K562 (cell line): ENCODE data around the gene RAPGEF5. TPM values are rescaled to one million over a fixed set of nuclear protein-coding genes. Genes with fewer than 3 reads are reported as not detected.

Experiments
- ATAC-seq: fragments of 200-7000 bp; cut with Tn5 transposase; 3 replicates; pipeline ENCODE4 v1.9.1; 2020; ENCODE audit warnings: moderate library complexity
- BruUV-seq: library from RNA; stranded (reverse); fragments of 400-500 nt; replicated peaks from 2 replicates; lab custom pipeline; 2021; lab: Mats Ljungman, UMichigan
- CTCF ChIA-PET: fragments of 300-600 bp; formaldehyde crosslinking; extraction: SDS; loops from one replicate; lab custom pipeline; 2021; ENCODE audit warnings: low intra/inter-chr PET ratio; lab: Yijun Ruan, JAX
- POLR2A ChIA-PET: fragments of 300-600, 350-650 bp; sonication (Branson Sonifier 250); formaldehyde crosslinking; extraction: SDS; loops from one replicate; lab custom pipeline; 2021; ENCODE audit warnings: antibody characterized with exemption, inconsistent platforms; lab: Yijun Ruan, JAX
- DNase-seq, 4 experiments: peaks; one replicate each; pipeline versions ENCODE4 v3.0.0 to v3.0.0-alpha.2; 2011 to 2018; ENCODE audit warnings: low spot score in 3 of 4, mixed read lengths in 3 of 4; ENCODE audit errors: extremely low read depth in 1 of 4
- FAIRE-seq: peaks from 2 replicates; lab custom pipeline; 2011; peaks lifted over from hg19 to GRCh38; lab: Jason Lieb, UNC
- H2AFZ ChIP-seq: 2 replicates; pipeline ENCODE4 v1.6.0; 2011; ENCODE audit warnings: low read depth, low read length, control low read depth, inconsistent platforms
- H3K27ac ChIP-seq: fragments of 200-600 bp; 3 replicates; pipeline ENCODE4 v1.8.0; 2011; ENCODE audit warnings: low read depth, mild to moderate bottlenecking, control low read depth, inconsistent platforms, low read length, moderate library complexity, mixed read lengths; ENCODE audit errors: extremely low read depth
- H3K27me3 ChIP-seq, 2 experiments: fragments of 300-600 bp in 1 of 2; 2 replicates in 1 of 2; 3 replicates in 1 of 2; pipeline versions ENCODE4 v1.6.0 to v1.8.0; 2011; ENCODE audit warnings: inconsistent platforms in 2 of 2, low read length in 2 of 2, mild to moderate bottlenecking in 1 of 2, mixed read lengths in 1 of 2, moderate library complexity in 1 of 2; ENCODE audit not compliant: control insufficient read depth in 2 of 2, insufficient read depth in 2 of 2
- H3K36me3 ChIP-seq: fragments of 300-600 bp; 3 replicates; pipeline ENCODE4 v1.8.0; 2011; ENCODE audit warnings: mild to moderate bottlenecking, low read length, inconsistent platforms; ENCODE audit not compliant: control insufficient read depth, insufficient read depth
- H3K4me1 ChIP-seq, 2 experiments: fragments of 200-600 bp in 1 of 2; replicated peaks in 1 of 2; 2 replicates in 1 of 2; 3 replicates in 1 of 2; pipeline versions ENCODE4 v1.5.1 to v1.8.0; 2011; ENCODE audit warnings: inconsistent platforms in 2 of 2, low read length in 2 of 2, mild to moderate bottlenecking in 1 of 2, mixed read lengths in 1 of 2, moderate library complexity in 1 of 2; ENCODE audit not compliant: control insufficient read depth in 2 of 2, insufficient read depth in 2 of 2
- H3K4me2 ChIP-seq: 2 replicates; pipeline ENCODE4 v1.6.1; 2011; ENCODE audit warnings: low read length, control low read depth, inconsistent platforms, mixed read lengths; ENCODE audit not compliant: insufficient read depth
- H3K4me3 ChIP-seq: fragments of 200-600 bp; sonication (generic), shearing (Covaris generic); 2 replicates; pipeline ENCODE4 v1.5.1; 2016; ENCODE audit warnings: control low read depth, inconsistent platforms
- H3K79me2 ChIP-seq: fragments of 200-600 bp; 3 replicates; pipeline ENCODE4 v1.8.0; 2011; ENCODE audit warnings: low read length, inconsistent platforms; ENCODE audit not compliant: control insufficient read depth, insufficient read depth
- H3K9ac ChIP-seq, 2 experiments: 2 replicates each; pipeline versions ENCODE4 v1.6.0 to v1.6.1; 2011; ENCODE audit warnings: low read depth in 2 of 2, low read length in 2 of 2, control low read depth in 1 of 2, inconsistent platforms in 1 of 2, mild to moderate bottlenecking in 1 of 2, mixed read lengths in 1 of 2; ENCODE audit not compliant: insufficient read depth in 1 of 2
- H3K9me1 ChIP-seq: one replicate; pipeline ENCODE4 v1.6.0; 2011; ENCODE audit warnings: inconsistent platforms, mild to moderate bottlenecking, low read length, moderate library complexity; ENCODE audit not compliant: control insufficient read depth, insufficient read depth
- H3K9me3 ChIP-seq: replicated peaks from 2 replicates; pipeline ENCODE4 v1.5.1; 2011; ENCODE audit warnings: low read depth, low read length, inconsistent platforms; ENCODE audit not compliant: control insufficient read depth, insufficient read depth
- H4K20me1 ChIP-seq: replicated peaks from 2 replicates; pipeline ENCODE4 v1.6.1; 2011; ENCODE audit warnings: low read length, inconsistent platforms, mixed read lengths; ENCODE audit not compliant: control insufficient read depth, insufficient read depth
- BMI1 ChIP-seq: fragments of 150-350 bp; IDR thresholded peaks from 2 replicates; pipeline ENCODE4 v1.6.1; 2014; ENCODE audit warnings: low read length
- CXXC5 ChIP-seq: fragments of 250-450 bp; sonication (Bioruptor Pico); IDR thresholded peaks from 2 replicates; pipeline ENCODE4 v1.8.0; 2022; ENCODE audit warnings: inconsistent platforms, mild to moderate bottlenecking, moderate library complexity
- EP400 ChIP-seq: fragments of 450-650 bp; IDR thresholded peaks from 2 replicates; pipeline ENCODE4 v1.6.1; 2017; ENCODE audit warnings: antibody characterized with exemption, mild to moderate bottlenecking, moderate library complexity
- KLF16 ChIP-seq: IDR thresholded peaks from 2 replicates; pipeline ENCODE4 v1.6.1; 2016; ENCODE audit warnings: antibody characterized with exemption
- LEF1 ChIP-seq: fragments of 450-650 bp; IDR thresholded peaks from 2 replicates; pipeline ENCODE4 v1.6.1; 2016; ENCODE audit warnings: mild to moderate bottlenecking
- MTF1 ChIP-seq: fragments of 250-450 bp; sonication (Bioruptor Pico); IDR thresholded peaks from 2 replicates; pipeline ENCODE4 v1.9.0; 2021; ENCODE audit warnings: moderate library complexity, mild to moderate bottlenecking, inconsistent platforms, borderline replicate concordance
- MYBL2 ChIP-seq, 2 experiments: fragments of 450-650 bp in 1 of 2; sonication (generic) in 1 of 2; formaldehyde crosslinking in 1 of 2; IDR thresholded peaks; 2 replicates each; pipeline versions ENCODE4 v1.6.1 to v1.8.1; 2017 to 2022; ENCODE audit warnings: borderline replicate concordance in 1 of 2, inconsistent platforms in 1 of 2, low read depth in 1 of 2, mild to moderate bottlenecking in 1 of 2, missing genetic modification reagents in 1 of 2, moderate library complexity in 1 of 2
- NFRKB ChIP-seq: fragments of 450-650 bp; IDR thresholded peaks from 2 replicates; pipeline ENCODE4 v1.6.1; 2016; ENCODE audit warnings: low read depth
- NR2C1 ChIP-seq, 2 experiments: fragments of 450-650 bp; IDR thresholded peaks; 2 replicates each; pipeline ENCODE4 v1.6.1; 2017; ENCODE audit warnings: mild to moderate bottlenecking in 2 of 2, antibody characterized with exemption in 1 of 2, inconsistent platforms in 1 of 2, missing compliant biosample characterization in 1 of 2, missing genetic modification characterization in 1 of 2
- RFX7 ChIP-seq: fragments of 250-450 bp; sonication (Bioruptor Pico); IDR thresholded peaks from 2 replicates; pipeline ENCODE4 v1.5.1; 2021; ENCODE audit warnings: mild to moderate bottlenecking
- SIRT6 ChIP-seq: IDR thresholded peaks from one replicate; pipeline ENCODE4 v1.6.1; 2012; ENCODE audit warnings: low read depth, mild to moderate bottlenecking, control low read depth, inconsistent platforms, low read length, moderate library complexity
- SPI1 ChIP-seq: IDR thresholded peaks from 2 replicates; pipeline ENCODE4 v1.6.1; 2011; ENCODE audit warnings: low read depth, low read length, control low read depth, borderline replicate concordance
- ZEB2 ChIP-seq: fragments of 450-650 bp; IDR thresholded peaks from 2 replicates; pipeline ENCODE4 v1.6.1; 2016
- ZNF224 ChIP-seq: sonication (generic); formaldehyde crosslinking; IDR thresholded peaks from 2 replicates; pipeline ENCODE4 v1.8.0; 2022; ENCODE audit warnings: mild to moderate bottlenecking, missing genetic modification reagents
- ZNF589 ChIP-seq: fragments of 200-800 bp; sonication (Bioruptor generic); IDR thresholded peaks from 2 replicates; pipeline ENCODE4 v1.6.1; 2016; ENCODE audit warnings: low read depth, missing genetic modification characterization, missing compliant biosample characterization
- in situ Hi-C: fragments of 300-500 bp; cut with MboI; formaldehyde crosslinking; loops from 4 replicates; pipeline ENCODE4 v1.15.0; 2018; ENCODE audit warnings: inconsistent platforms, mixed read lengths
- intact Hi-C: fragments of 100-400 bp; cut with micrococcal nuclease; formaldehyde crosslinking; loops from 2 replicates; pipeline ENCODE4 v1.14.2; 2022
- polyA plus RNA-seq, 8 experiments: library from polyadenylated mRNA; depleted of rRNA in 4 of 8; stranded (reverse) in 5 of 8; unstranded in 3 of 8; fragments of >200 nt; fragmentation: Nextera tagmentation in 2 of 8; fragmentation: Illumina TruSeq in 1 of 8; extraction: Ambion mirVana in 2 of 8; extraction: Trizol in 1 of 8; gene quantifications; 2 replicates each; pipeline versions ENCODE4 v1.2.1 to v1.2.3, GENCODE V29; 2011 to 2014; ENCODE audit warnings: inconsistent platforms in 1 of 8, missing spikeins in 1 of 8
- total RNA-seq, 7 experiments: library from RNA; depleted of rRNA in 6 of 7; stranded (reverse); fragments of >200 nt in 6 of 7; fragmentation: Illumina TruSeq in 2 of 7; extraction: Trizol in 2 of 7; gene quantifications; 2 replicates each; pipeline versions ENCODE4 v1.2.1 to v1.2.3, GENCODE V29; 2011 to 2021; ENCODE audit warnings: low replicate concordance in 1 of 7
- TF ChIP-seq, protein P1 (sequence below), 2 experiments: fragments of 450-650 bp; conservative IDR thresholded peaks; 2 replicates each; pipeline ENCODE4 v1.6.1; 2017; ENCODE audit warnings: mild to moderate bottlenecking in 2 of 2, moderate library complexity in 2 of 2
- TF ChIP-seq, protein P2 (sequence below), 3 experiments: fragments of 200-800 bp in 1 of 3; sonication (Bioruptor generic) in 1 of 3; sonication (generic) in 1 of 3; formaldehyde crosslinking in 1 of 3; IDR thresholded peaks; 2 replicates each; pipeline versions ENCODE4 v1.6.1 to v1.8.0; 2016 to 2022; ENCODE audit warnings: mild to moderate bottlenecking in 2 of 3, missing compliant biosample characterization in 2 of 3, missing genetic modification characterization in 2 of 3, missing genetic modification reagents in 1 of 3

RAPGEF5 gene
- total and polyA plus RNA-seq, 9 of the 15 experiments (the other 6 are each of a cell fraction or from before 2014, with no cell fraction given): 0.39 to 2.0 (median 1.1) TPM

DNA sequence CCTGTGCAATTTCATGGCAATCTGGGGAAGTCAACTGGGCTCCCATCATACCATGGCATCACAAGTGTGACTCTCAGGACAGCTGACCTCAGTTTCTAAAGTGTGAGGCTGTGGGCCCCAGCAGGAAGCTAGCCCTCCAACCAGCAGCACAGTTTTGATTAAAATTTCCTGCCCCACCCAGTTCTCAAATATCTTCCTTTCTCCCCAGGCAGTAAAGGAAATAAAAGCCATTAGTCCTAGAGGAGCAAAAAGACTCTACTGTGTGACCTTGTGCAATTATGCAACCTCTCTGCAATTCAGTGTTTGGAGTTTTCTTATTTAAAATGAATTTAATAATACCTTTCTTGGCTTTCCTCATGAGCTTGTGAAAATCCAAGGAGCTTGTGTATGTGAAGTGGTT is 268.1 kb downstream of the RAPGEF5 start:
- no peak overlapping the region for H3K4me2 ChIP-seq

More for the DNA sequence above, 268.1 kb downstream of the RAPGEF5 start:
- ChIA-PET POLR2A (interaction anchor here (0.7 to 0.8 kb wide), 2 partner anchors 21 to 79 kb away, joined by 3 read pairs; no protein-coding TSS in a partner anchor), CTCF (interaction anchor here (0.6 kb wide), 2 partner anchors 77 to 1487 kb away, joined by 3 read pairs; no protein-coding TSS in a partner anchor)
- in situ Hi-C loops: no loop called here
- Histone ChIP-seq H3K36me3 (no peaks in the 10 kb centered on the region), H3K27me3 (peaks cover 2 to 4% of the 10 kb centered on the region in 2 experiments; a peak in 2 of 5 replicates), H3K9me3 (peaks cover 2% of the 10 kb centered on the region; the same call in 1 of the 2 replicates), H3K27ac (no peak overlapping the region), H3K9ac (no peak overlapping the region), H3K79me2 (no peaks in the 10 kb centered on the region), H3K4me3 (no peak overlapping the region), H2AFZ (no peak overlapping the region), H3K9me1 (no peaks in the 10 kb centered on the region), H4K20me1 (no peaks in the 10 kb centered on the region), H3K4me1 (peaks cover 2 to 3% of the 10 kb centered on the region in 2 experiments; a peak in 1 of 5 replicates)
- DNase-seq (no peak), FAIRE-seq (no peak), ATAC-seq (no peak)
- TF ChIP-seq NR2C1 (IDR thresholded peaks at IDR 0.05) (no peak), NR2C1 (tag; IDR thresholded peaks at IDR 0.05) (no peak), BMI1 (no peak), SIRT6 (no peak), NFRKB (no peak), EP400 (no peak), MYBL2 (IDR thresholded peaks at IDR 0.05; ENCODE audit: low read depth) (no peak), MYBL2 (CRISPR knock-in tag; IDR thresholded peaks at IDR 0.05; ENCODE audit: borderline replicate concordance) (no peak), SPI1 (no peak), CXXC5 (CRISPR knock-in tag) (no peak), ZEB2 (no peak), KLF16 (no peak), LEF1 (no peak), ZNF589 (CRISPR knock-in tag) (no peak), RFX7 (CRISPR knock-in tag) (no peak), MTF1 (no peak), ZNF224 (CRISPR knock-in tag) (no peak)
- TF ChIP-seq, protein P1, sequence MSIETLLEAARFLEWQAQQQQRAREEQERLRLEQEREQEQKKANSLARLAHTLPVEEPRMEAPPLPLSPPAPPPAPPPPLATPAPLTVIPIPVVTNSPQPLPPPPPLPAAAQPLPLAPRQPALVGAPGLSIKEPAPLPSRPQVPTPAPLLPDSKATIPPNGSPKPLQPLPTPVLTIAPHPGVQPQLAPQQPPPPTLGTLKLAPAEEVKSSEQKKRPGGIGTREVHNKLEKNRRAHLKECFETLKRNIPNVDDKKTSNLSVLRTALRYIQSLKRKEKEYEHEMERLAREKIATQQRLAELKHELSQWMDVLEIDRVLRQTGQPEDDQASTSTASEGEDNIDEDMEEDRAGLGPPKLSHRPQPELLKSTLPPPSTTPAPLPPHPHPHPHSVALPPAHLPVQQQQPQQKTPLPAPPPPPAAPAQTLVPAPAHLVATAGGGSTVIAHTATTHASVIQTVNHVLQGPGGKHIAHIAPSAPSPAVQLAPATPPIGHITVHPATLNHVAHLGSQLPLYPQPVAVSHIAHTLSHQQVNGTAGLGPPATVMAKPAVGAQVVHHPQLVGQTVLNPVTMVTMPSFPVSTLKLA (conservative IDR thresholded peaks at IDR 0.05): no peak
- TF ChIP-seq, protein P2, sequence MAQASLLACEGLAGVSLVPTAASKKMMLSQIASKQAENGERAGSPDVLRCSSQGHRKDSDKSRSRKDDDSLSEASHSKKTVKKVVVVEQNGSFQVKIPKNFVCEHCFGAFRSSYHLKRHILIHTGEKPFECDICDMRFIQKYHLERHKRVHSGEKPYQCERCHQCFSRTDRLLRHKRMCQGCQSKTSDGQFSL (CRISPR knock-in tag; IDR thresholded peaks at IDR 0.05): no peak
- TF ChIP-seq, protein P2 (tag; IDR thresholded peaks at IDR 0.05): no peak
- intact Hi-C loops: loop anchor here (10.0 kb wide), 2 partner anchors 84 to 824 kb away; no protein-coding TSS in a partner anchor
- no TSS peak for BruUV-seq
